ENCODE results near the gene GAS5. TPM values are rescaled to one million over a fixed set of nuclear protein-coding genes. Genes with fewer than 3 reads are reported as not detected.
"Not testable (repeated sequence)": the region's sequence is repeated elsewhere in the genome, so short reads cannot be mapped to it uniquely, and the experiment has no call there.

The GAS5 gene
- total and polyA plus RNA-seq, 8 donors: 260 to 1,064 (median 764) TPM

- DNase-seq (no peak), ATAC-seq (no peak)
- H3K27ac ChIP-seq: no peak overlapping the region
- intact Hi-C loops (cut with DNase I): no loop called here
- H3K36me3 ChIP-seq: peaks cover 0 to 17% of the 10 kb centered on the region in 2 donors
- H3K27me3 ChIP-seq: no peaks in the 10 kb centered on the region
- H3K4me1 ChIP-seq: peaks cover 0 to 9% of the 10 kb centered on the region in 2 donors
- H3K9me3 ChIP-seq: no peaks in the 10 kb centered on the region
- no peak for TF ChIP-seq CTCF (IDR thresholded peaks at IDR 0.05)
- H3K4me3 ChIP-seq: no peak overlapping the region
Measured at GRCh38 chr1:173887627-173888026, 19.8 kb upstream of the GAS5 start.

- peaks cover 0 to 9% of the 10 kb centered on the region in 2 donors for H3K4me1 ChIP-seq
- no peaks in the 10 kb centered on the region for H3K9me3 ChIP-seq
- intact Hi-C loops (cut with DNase I): no loop called here
- DNase-seq: no peak
- TF ChIP-seq CTCF (IDR thresholded peaks at IDR 0.05): no peak
- H3K27ac ChIP-seq: peak overlapping the region in 1 of 2 donors; percentile 72
- no peak overlapping the region for H3K4me3 ChIP-seq
- H3K36me3 ChIP-seq: peaks cover 0 to 17% of the 10 kb centered on the region in 2 donors
- H3K27me3 ChIP-seq: no peaks in the 10 kb centered on the region
- no peak for ATAC-seq
Measured at GRCh38 chr1:173886746-173887611, 19.2 kb upstream of the GAS5 start.

- no peak overlapping the region for H3K4me3 ChIP-seq
- ATAC-seq (no peak), DNase-seq (no peak)
- H3K4me1 ChIP-seq: peaks cover 0 to 9% of the 10 kb centered on the region in 2 donors
- peaks cover 0 to 21% of the 10 kb centered on the region in 2 donors for H3K36me3 ChIP-seq
- H3K9me3 ChIP-seq: no peaks in the 10 kb centered on the region
- H3K27me3 ChIP-seq: no peaks in the 10 kb centered on the region
- no peak overlapping the region for H3K27ac ChIP-seq
- intact Hi-C loops (cut with DNase I): no loop called here
- TF ChIP-seq CTCF (IDR thresholded peaks at IDR 0.05): no peak
Measured at GRCh38 chr1:173884701-173885100, 16.9 kb upstream of the GAS5 start.

GRCh38 chr1:173881117-173881516 is 13.3 kb upstream of the GAS5 start:
- H3K4me3 ChIP-seq; ATAC-seq; H3K27ac ChIP-seq; H3K9me3 ChIP-seq; H3K4me1 ChIP-seq; intact Hi-C loops (cut with DNase I); H3K27me3 ChIP-seq; DNase-seq: not testable (repeated sequence)
- peaks cover 0 to 27% of the 10 kb centered on the region in 2 donors for H3K36me3 ChIP-seq

GRCh38 chr1:173878251-173878650 is 10.5 kb upstream of the GAS5 start:
- Histone ChIP-seq H3K36me3 (peaks cover 0 to 41% of the 10 kb centered on the region in 2 donors), H3K4me3 (no peak overlapping the region), H3K4me1 (no peaks in the 10 kb centered on the region), H3K27ac (no peak overlapping the region), H3K27me3 (no peaks in the 10 kb centered on the region), H3K9me3 (no peaks in the 10 kb centered on the region)
- no peak for TF ChIP-seq CTCF (IDR thresholded peaks at IDR 0.05)
- ATAC-seq: no peak
- intact Hi-C loops (cut with DNase I): no loop called here
- no peak for DNase-seq
